Keratinocyte (primary cell): ENCODE data around the gene GLP2R. TPM values are rescaled to one million over a fixed set of nuclear protein-coding genes. Genes with fewer than 3 reads are reported as not detected.

Experiments used
- DNase-seq: peaks from one replicate; pipeline ENCODE4 v3.0.0-alpha.2; 2011; ENCODE audit warnings: low read depth, missing footprints, low spot score
- FAIRE-seq: peaks from 2 replicates; lab custom pipeline; 2011; peaks lifted over from hg19 to GRCh38; lab: Jason Lieb, UNC
- H2AFZ ChIP-seq: 2 replicates; pipeline ENCODE4 v1.6.0; 2012; ENCODE audit warnings: low read length, control low read depth, inconsistent platforms; ENCODE audit not compliant: control insufficient read depth
- H3K27ac ChIP-seq: 2 replicates; pipeline ENCODE4 v1.5.1; 2011; ENCODE audit warnings: low read length; ENCODE audit not compliant: control insufficient read depth, insufficient read depth
- H3K27me3 ChIP-seq: 3 replicates; pipeline ENCODE4 v1.6.0; 2011; ENCODE audit warnings: low read length; ENCODE audit not compliant: control insufficient read depth, insufficient read depth; ENCODE audit errors: extremely low read depth
- H3K36me3 ChIP-seq, 2 experiments: 2 replicates in 1 of 2; 3 replicates in 1 of 2; pipeline ENCODE4 v1.5.1; 2011; ENCODE audit warnings: low read length in 2 of 2, mild to moderate bottlenecking in 1 of 2; ENCODE audit not compliant: control insufficient read depth in 2 of 2, insufficient read depth in 2 of 2; ENCODE audit errors: extremely low read depth in 1 of 2
- H3K4me1 ChIP-seq: 3 replicates; pipeline ENCODE4 v1.5.1; 2011; ENCODE audit warnings: low read length; ENCODE audit not compliant: control insufficient read depth, insufficient read depth; ENCODE audit errors: extremely low read depth
- H3K4me2 ChIP-seq: 3 replicates; pipeline ENCODE4 v1.6.0; 2011; ENCODE audit warnings: low read depth, low read length; ENCODE audit not compliant: control insufficient read depth, insufficient read depth; ENCODE audit errors: extremely low read depth
- H3K4me3 ChIP-seq, 3 experiments: fragments of 200-600 bp in 1 of 3; sonication (generic) in 1 of 3; 2 replicates in 2 of 3; 3 replicates in 1 of 3; pipeline ENCODE4 v1.5.1; 2011 to 2016; ENCODE audit warnings: low read length in 3 of 3, mild to moderate bottlenecking in 3 of 3, control low read depth in 2 of 3, inconsistent platforms in 1 of 3, low read depth in 1 of 3, mixed read lengths in 1 of 3, mixed run types in 1 of 3, moderate library complexity in 1 of 3; ENCODE audit not compliant: control insufficient read depth in 2 of 3, insufficient read depth in 2 of 3; ENCODE audit errors: extremely low read depth in 1 of 3
- H3K79me2 ChIP-seq: 2 replicates; pipeline ENCODE4 v1.6.0; 2012; ENCODE audit warnings: low read length; ENCODE audit not compliant: control insufficient read depth, insufficient read depth
- H3K9ac ChIP-seq: 3 replicates; pipeline ENCODE4 v1.6.0; 2011; ENCODE audit warnings: low read length; ENCODE audit not compliant: control insufficient read depth, insufficient read depth; ENCODE audit errors: extremely low read depth
- H3K9me1 ChIP-seq: 3 replicates; pipeline ENCODE4 v1.6.0; 2011; ENCODE audit warnings: low read length; ENCODE audit not compliant: control insufficient read depth, insufficient read depth; ENCODE audit errors: extremely low read depth
- H3K9me3 ChIP-seq: 2 replicates; pipeline ENCODE4 v1.5.1; 2012; ENCODE audit warnings: low read depth, low read length; ENCODE audit not compliant: control insufficient read depth
- H4K20me1 ChIP-seq: 3 replicates; pipeline ENCODE4 v1.6.0; 2011; ENCODE audit warnings: low read length; ENCODE audit not compliant: control insufficient read depth, insufficient read depth; ENCODE audit errors: extremely low read depth
- CTCF ChIP-seq, 3 experiments: IDR thresholded peaks in 1 of 3; conservative IDR thresholded peaks in 1 of 3; optimal IDR thresholded peaks in 1 of 3; 2 replicates in 2 of 3; 3 replicates in 1 of 3; pipeline versions ENCODE3 to v1.5.1; 2011; ENCODE audit warnings: low read length in 3 of 3, mild to moderate bottlenecking in 3 of 3, moderate library complexity in 2 of 3, control low read depth in 1 of 3, inconsistent platforms in 1 of 3; ENCODE audit not compliant: insufficient read depth in 2 of 3; ENCODE audit errors: extremely low read depth in 1 of 3
- EZH2 ChIP-seq: IDR thresholded peaks from one replicate; pipeline ENCODE4 v1.6.1; 2012; ENCODE audit warnings: inconsistent platforms, mild to moderate bottlenecking, low read length, moderate library complexity
- dilution Hi-C: fragments of 300-500 bp; cut with MboI; formaldehyde crosslinking; loops from one replicate; pipeline ENCODE4 v1.7.0; 2020; ENCODE audit warnings: low sequenced_read_pairs; ENCODE audit not compliant: extremely low pct_ligation_motif_present
- polyA plus RNA-seq, 5 experiments: library from polyadenylated mRNA; depleted of rRNA in 3 of 5; stranded (reverse) in 3 of 5; stranded (forward) in 1 of 5; unstranded in 1 of 5; fragments of >200 nt; gene quantifications; 1 replicate in 1 of 5; 2 replicates in 3 of 5; 3 replicates in 1 of 5; pipeline versions ENCODE4 v1.2.1 to v1.2.3, GENCODE V29; 2011 to 2012; ENCODE audit warnings: missing spikeins in 2 of 5, low read depth in 1 of 5, low replicate concordance in 1 of 5

The GLP2R gene
- polyA plus RNA-seq, 1 donor (not counting 4 experiments of a cell fraction or from before 2014, with no cell fraction given), result not detected

- no peaks in the 10 kb centered on the region for H3K27me3 ChIP-seq
- H4K20me1 ChIP-seq, result no peaks in the 10 kb centered on the region
- no peaks in the 10 kb centered on the region for H3K79me2 ChIP-seq
- no peak for TF ChIP-seq EZH2
- TF ChIP-seq CTCF (optimal IDR thresholded peaks at IDR 0.05 in 1 of 3, IDR thresholded peaks at IDR 0.05 in 1 of 3, conservative IDR thresholded peaks at IDR 0.05 in 1 of 3; ENCODE audit: extremely low read depth in 1 of 3, insufficient read depth in 2 of 3, low read length in 3 of 3), result no peak
- H3K9ac ChIP-seq, result no peak overlapping the region
- H2AFZ ChIP-seq, result no peak overlapping the region
- dilution Hi-C loops, result no loop called here
- no peaks in the 10 kb centered on the region for H3K4me1 ChIP-seq
- no peaks in the 10 kb centered on the region for H3K9me1 ChIP-seq
- DNase-seq (no peak), FAIRE-seq (no peak)
- H3K36me3 ChIP-seq, result no peaks in the 10 kb centered on the region
- peaks cover 2% of the 10 kb centered on the region for H3K9me3 ChIP-seq
- H3K27ac ChIP-seq, result no peak overlapping the region
- no peak overlapping the region for H3K4me2 ChIP-seq
- no peak overlapping the region for H3K4me3 ChIP-seq
Measured at GRCh38 chr17:9906616-9907015, 80.9 kb downstream of the GLP2R start.

- no peak overlapping the region for H3K4me3 ChIP-seq
- H3K9me3 ChIP-seq, result peaks cover 2% of the 10 kb centered on the region
- no peaks in the 10 kb centered on the region for H3K4me1 ChIP-seq
- H3K27me3 ChIP-seq, result no peaks in the 10 kb centered on the region
- no peaks in the 10 kb centered on the region for H3K9me1 ChIP-seq
- no peak overlapping the region for H3K27ac ChIP-seq
- TF ChIP-seq CTCF (optimal IDR thresholded peaks at IDR 0.05 in 1 of 3, IDR thresholded peaks at IDR 0.05 in 1 of 3, conservative IDR thresholded peaks at IDR 0.05 in 1 of 3; ENCODE audit: extremely low read depth in 1 of 3, insufficient read depth in 2 of 3, low read length in 3 of 3) (no peak), EZH2 (no peak)
- no peaks in the 10 kb centered on the region for H3K79me2 ChIP-seq
- DNase-seq (no peak), FAIRE-seq (no peak)
- no peak overlapping the region for H3K9ac ChIP-seq
- dilution Hi-C loops, result no loop called here
- no peaks in the 10 kb centered on the region for H3K36me3 ChIP-seq
- H3K4me2 ChIP-seq, result no peak overlapping the region
- no peaks in the 10 kb centered on the region for H4K20me1 ChIP-seq
- no peak overlapping the region for H2AFZ ChIP-seq
Measured at GRCh38 chr17:9907131-9907530, 81.4 kb downstream of the GLP2R start.
